ENCODE results near the gene FAM3D. TPM values are rescaled to one million over a fixed set of nuclear protein-coding genes. Genes with fewer than 3 reads are reported as not detected.
"Not testable (repeated sequence)": the region's sequence is repeated elsewhere in the genome, so short reads cannot be mapped to it uniquely, and the experiment has no call there.

The FAM3D gene
- polyA plus RNA-seq, 3 donors, result 0.28 to 1.9 (median 0.71) TPM

- Histone ChIP-seq H2AFZ (ENCODE audit: insufficient read depth, low read depth, low read length, poor library complexity, severe bottlenecking) (no peak overlapping the region), H3K9ac (ENCODE audit: insufficient read depth, low read length, poor library complexity, severe bottlenecking) (no peak overlapping the region), H3K4me3 (replicated peaks in 1 of 3; ENCODE audit: low read depth in 2 of 3, low read length in 3 of 3) (no peak overlapping the region), H3K27ac (ENCODE audit: low read depth in 1 of 2, low read length in 2 of 2) (no peak overlapping the region), H4K20me1 (ENCODE audit: insufficient read depth, low read length) (no peaks in the 10 kb centered on the region), H3K36me3 (replicated peaks in 1 of 2; ENCODE audit: control insufficient read depth in 1 of 2, insufficient read depth in 2 of 2, low read length in 2 of 2) (no peaks in the 10 kb centered on the region), H3K4me1 (ENCODE audit: control insufficient read depth in 1 of 2, insufficient read depth in 2 of 2, low read length in 2 of 2) (peaks cover 13 to 19% of the 10 kb centered on the region in 2 donors), H3K27me3 (ENCODE audit: control insufficient read depth in 2 of 2, insufficient read depth in 2 of 2, low read length in 2 of 2) (no peaks in the 10 kb centered on the region), H3K4me2 (replicated peaks; ENCODE audit: extremely low read depth, low read length, poor library complexity, severe bottlenecking) (no peak overlapping the region), H3K79me2 (ENCODE audit: insufficient read depth, low read length) (no peaks in the 10 kb centered on the region), H3K9me3 (replicated peaks in 1 of 2; ENCODE audit: control insufficient read depth in 1 of 2, insufficient read depth in 1 of 2, low read length in 2 of 2) (peaks cover 0 to 4% of the 10 kb centered on the region in 2 donors)
- H3K27ac Mint-ChIP-seq, result no peak overlapping the region
- WGBS (ENCODE audit: insufficient coverage), result no CpG with 5 or more reads among the region's 6 CpGs
- peaks cover 0 to 5% of the 10 kb centered on the region in 2 donors for H3K36me3 Mint-ChIP-seq
- H3K4me3 Mint-ChIP-seq, result no peak overlapping the region
- intact Hi-C loops (cut with micrococcal nuclease), result no loop called here
- peaks cover 0 to 2% (median 1%) of the 10 kb centered on the region in 3 donors for H3K27me3 Mint-ChIP-seq (ENCODE audit: low read depth in 3 of 3)
- no peak for DNase-seq
- peaks cover 2 to 24% (median 15%) of the 10 kb centered on the region in 7 donors for H3K9me3 Mint-ChIP-seq
- peaks cover 42% of the 10 kb centered on the region for H3K4me1 Mint-ChIP-seq
- TF ChIP-seq CTCF (IDR thresholded peaks at IDR 0.05), result no peak
These were observed 12.9 kb upstream of the FAM3D start for GRCh38 chr3:58679446-58679845.

GRCh38 chr3:58678177-58678970 is 11.8 kb upstream of the FAM3D start:
- H3K4me3 Mint-ChIP-seq; H2AFZ ChIP-seq (ENCODE audit: insufficient read depth, low read depth, low read length, poor library complexity, severe bottlenecking); H3K9ac ChIP-seq (ENCODE audit: insufficient read depth, low read length, poor library complexity, severe bottlenecking); H3K27me3 ChIP-seq (ENCODE audit: control insufficient read depth in 2 of 2, insufficient read depth in 2 of 2, low read length in 2 of 2); H3K27ac Mint-ChIP-seq; H3K27ac ChIP-seq (ENCODE audit: low read depth in 1 of 2, low read length in 2 of 2); H3K36me3 ChIP-seq (replicated peaks in 1 of 2; ENCODE audit: control insufficient read depth in 1 of 2, insufficient read depth in 2 of 2, low read length in 2 of 2); H3K36me3 Mint-ChIP-seq; H3K4me3 ChIP-seq (replicated peaks in 1 of 3; ENCODE audit: low read depth in 2 of 3, low read length in 3 of 3); H3K27me3 Mint-ChIP-seq (ENCODE audit: low read depth in 3 of 3); H4K20me1 ChIP-seq (ENCODE audit: insufficient read depth, low read length); H3K79me2 ChIP-seq (ENCODE audit: insufficient read depth, low read length); intact Hi-C loops (cut with micrococcal nuclease); H3K9me3 ChIP-seq (replicated peaks in 1 of 2; ENCODE audit: control insufficient read depth in 1 of 2, insufficient read depth in 1 of 2, low read length in 2 of 2); H3K4me2 ChIP-seq (replicated peaks; ENCODE audit: extremely low read depth, low read length, poor library complexity, severe bottlenecking): not testable (repeated sequence)
- Mint-ChIP-seq H3K4me1 (peaks cover 33% of the 10 kb centered on the region), H3K9me3 (peaks cover 2 to 32% (median 17%) of the 10 kb centered on the region in 7 donors)
- WGBS (ENCODE audit: insufficient coverage), result 51% methylated on average over 7 of the region's 13 CpGs
- peaks cover 8 to 11% of the 10 kb centered on the region in 2 donors for H3K4me1 ChIP-seq (ENCODE audit: control insufficient read depth in 1 of 2, insufficient read depth in 2 of 2, low read length in 2 of 2)
- peak in 1 of 3 donors; percentile 38 for DNase-seq
